ENCODE measurements around the gene HOXB9.

The HOXB9 gene

GRCh38 chr17:48609759-48610281, 16.3 kb downstream of the HOXB9 start:
- no peak for DNase-seq

- DNase-seq = no peak
Measured at GRCh38 chr17:48609033-48609432, 17.1 kb downstream of the HOXB9 start.

- DNase-seq = no peak
Measured at GRCh38 chr17:48608494-48608834, 17.7 kb downstream of the HOXB9 start.

DNA sequence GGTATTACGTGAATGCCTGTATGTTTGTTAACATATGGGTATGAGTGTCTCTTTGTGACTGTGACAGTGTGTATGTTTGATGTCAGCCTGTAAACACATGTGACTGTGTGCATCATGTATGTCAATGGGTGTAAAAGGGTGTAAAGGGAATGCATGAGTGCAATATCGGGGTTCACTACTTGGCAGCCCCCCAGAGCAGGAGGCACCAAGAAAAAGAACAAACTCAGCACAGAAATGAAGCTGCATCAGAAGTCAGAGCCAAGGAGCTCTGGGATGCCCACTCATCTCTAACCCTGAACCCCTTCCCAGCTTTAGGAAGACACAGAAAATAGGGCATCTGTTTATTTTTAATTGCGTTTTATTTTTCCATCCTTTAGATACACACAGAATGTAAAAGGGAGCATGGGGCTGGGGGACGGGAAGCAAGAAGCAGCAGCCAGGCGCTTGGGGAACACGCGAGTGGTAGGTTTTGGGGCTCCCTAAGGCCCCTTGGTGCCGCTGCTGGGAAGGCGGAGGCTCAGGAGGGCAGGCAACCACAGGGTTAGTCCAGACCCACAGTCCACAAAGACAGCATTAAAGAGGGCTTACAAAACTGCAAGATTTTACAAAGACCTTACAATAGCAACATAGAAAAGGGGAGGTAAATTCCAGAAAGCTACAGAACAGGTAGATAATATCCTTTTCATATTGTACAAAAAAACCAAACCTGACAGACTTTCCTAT, 19.1 kb downstream of the HOXB9 start:
- no peak for DNase-seq

GRCh38 chr17:48605991-48606891, 19.9 kb downstream of the HOXB9 start:
- no peak for DNase-seq

GRCh38 chr17:48605409-48605919, 20.7 kb downstream of the HOXB9 start:
- DNase-seq = no peak

DNA sequence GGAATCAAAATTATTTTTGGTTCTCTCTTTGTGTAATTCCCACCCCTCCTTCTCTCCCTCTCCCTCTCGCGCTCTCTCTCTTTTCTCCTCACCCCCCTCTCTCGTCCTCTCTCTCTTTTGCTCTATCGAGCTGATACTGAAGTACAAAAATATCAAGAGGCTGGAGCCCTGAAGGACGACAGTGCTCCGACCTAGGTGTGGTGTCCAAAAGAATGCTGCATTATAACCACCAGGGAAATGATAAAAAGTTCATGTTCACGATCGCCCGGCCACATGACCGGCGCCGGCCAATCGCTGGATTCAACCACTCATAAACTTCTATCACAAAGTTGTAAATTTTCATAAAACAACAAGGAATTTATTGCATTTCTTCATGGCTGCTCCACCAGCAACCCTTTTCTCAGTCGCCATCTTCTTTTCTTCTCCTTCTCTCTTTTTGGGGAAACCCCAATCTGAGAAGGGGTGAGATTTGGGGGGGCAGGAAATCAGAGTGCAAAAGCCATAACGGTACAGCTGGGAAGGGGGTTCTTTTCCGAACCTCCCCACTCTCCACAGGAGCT, 21.3 kb downstream of the HOXB9 start, which contains the start of gene HOXB6:
TSS of gene HOXB6 (minus strand) at position 217 of the 560 bp plus-strand sequence. CDS start 6,836 bp downstream, outside the sequence.
- no peak for DNase-seq

- no peak for DNase-seq
Measured at GRCh38 chr17:48603959-48604769, 22.0 kb downstream of the HOXB9 start.

DNA sequence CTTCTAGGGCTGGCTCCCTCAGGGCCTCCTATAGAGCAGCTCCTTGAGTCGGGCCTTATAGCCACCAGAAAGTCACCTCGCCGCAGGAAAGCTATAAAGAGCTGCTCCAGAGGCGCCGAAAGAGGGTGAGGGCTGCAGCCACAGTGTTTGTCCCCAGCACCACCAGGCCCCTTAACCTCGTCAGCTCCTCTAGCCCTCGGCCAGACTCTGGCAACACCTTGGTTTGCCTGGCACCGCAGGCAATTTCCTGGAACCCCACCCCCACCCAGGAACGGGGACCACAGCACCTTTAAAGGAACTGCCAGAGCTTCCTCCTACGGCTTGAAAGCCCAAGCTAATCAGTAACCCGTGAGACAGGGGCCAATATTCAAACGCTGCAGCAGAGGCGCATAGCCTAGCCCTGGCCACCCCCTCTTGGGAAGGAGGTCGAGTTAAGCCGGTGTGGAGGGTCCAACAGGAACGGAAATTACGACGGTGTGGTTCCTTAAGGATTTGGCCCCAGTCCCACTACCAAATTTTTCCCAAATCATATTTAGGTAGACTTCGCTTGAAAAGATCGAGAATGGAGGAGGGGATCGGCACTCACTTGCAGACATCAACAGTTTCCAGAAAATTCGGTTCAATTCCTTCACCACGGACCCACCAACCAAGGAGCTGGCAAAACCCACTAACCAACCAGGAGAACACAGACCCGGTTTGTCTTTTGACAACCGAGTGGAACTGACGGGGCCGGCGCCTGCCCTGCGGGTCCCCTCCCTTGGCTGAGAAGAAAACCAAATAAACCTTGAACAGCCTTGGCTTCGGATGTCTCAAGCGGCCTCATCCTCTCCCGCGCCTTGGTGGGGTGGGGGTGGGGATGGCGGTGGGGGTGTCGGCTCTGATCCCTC, 24.4 kb downstream of the HOXB9 start:
- DNase-seq = no peak

- DNase-seq = no peak
Measured at GRCh38 chr17:48601207-48601538, 25.0 kb downstream of the HOXB9 start.

- DNase-seq = no peak
Measured at GRCh38 chr17:48600244-48601098, 25.7 kb downstream of the HOXB9 start.

- DNase-seq = no peak
Measured at GRCh38 chr17:48599354-48599753, 26.8 kb downstream of the HOXB9 start.

- no peak for DNase-seq
Measured at GRCh38 chr17:48598736-48599135, 27.4 kb downstream of the HOXB9 start.

GRCh38 chr17:48597778-48598631, 28.2 kb downstream of the HOXB9 start:
- DNase-seq = peak; percentile 77

DNA sequence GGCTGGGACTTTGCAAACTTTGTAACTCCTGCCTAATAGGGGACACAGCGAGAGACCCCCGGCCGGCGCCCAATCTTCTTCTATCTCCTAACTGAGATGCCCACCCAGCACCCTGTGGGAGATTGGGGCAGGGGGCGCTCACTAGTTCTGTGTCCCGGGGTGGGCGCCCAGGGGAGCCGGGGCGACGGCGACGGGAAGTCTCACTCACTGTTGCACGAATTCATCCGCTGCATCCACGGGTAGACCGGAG, 28.7 kb downstream of the HOXB9 start:
- no peak for DNase-seq

DNA sequence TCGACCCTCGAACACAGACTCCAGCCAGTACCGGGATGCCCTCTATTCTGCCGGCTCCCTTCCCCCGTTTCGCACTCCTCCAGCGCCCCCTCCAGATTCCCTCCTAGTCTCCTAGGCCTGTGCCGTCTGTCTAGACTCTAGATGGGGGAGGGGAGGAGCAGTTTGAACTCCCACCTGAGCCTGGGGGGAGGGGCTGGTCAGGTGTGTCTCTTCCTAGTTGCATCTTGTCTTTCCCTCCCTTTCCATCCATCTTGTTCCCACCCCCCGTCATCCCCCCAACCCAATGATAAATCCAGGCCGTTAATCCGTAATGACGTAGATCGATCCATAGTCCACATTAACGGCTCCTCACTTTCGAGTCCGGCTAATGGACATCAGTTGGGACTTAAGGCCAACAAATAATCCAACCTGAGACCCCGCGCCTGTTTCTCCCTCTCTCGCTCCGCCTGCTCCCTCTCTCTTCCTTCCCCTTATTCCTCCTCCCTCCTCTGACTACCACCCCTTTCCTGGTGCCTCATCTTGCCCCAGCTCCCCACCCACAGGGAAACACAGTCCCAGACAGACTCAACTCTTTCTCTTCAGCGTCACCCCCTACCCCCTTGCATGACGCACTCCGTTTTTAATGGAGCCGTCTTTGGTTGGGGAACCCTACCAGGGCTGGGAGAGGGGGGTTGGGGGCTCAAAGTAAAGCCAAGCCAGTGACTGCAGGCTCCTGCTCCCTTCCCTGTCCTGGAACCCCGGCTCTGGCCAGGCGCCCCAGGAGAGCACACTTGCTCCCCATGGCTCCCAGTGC, 29.2 kb downstream of the HOXB9 start:
- no peak for DNase-seq

GRCh38 chr17:48596000-48596734, 30.0 kb downstream of the HOXB9 start:
- peak; percentile 79 for DNase-seq

Data from activated CD8-positive, alpha-beta memory T cell treated with anti-CD3 and anti-CD28 coated beads for 24 hours (primary cell).